GM23338 (cell line): Measurements from ENCODE around the gene MPZL1. TPM values are rescaled to one million over a fixed set of nuclear protein-coding genes. Genes with fewer than 3 reads are reported as not detected.

ENCODE experiments used
- ATAC-seq: fragments of 200-7000 bp; cut with Tn5 transposase; 3 replicates; pipeline ENCODE4 v1.9.1; 2020
- DNase-seq: peaks from one replicate; pipeline ENCODE4 v3.0.0-alpha.2; 2015; ENCODE audit warnings: low spot score
- H2AFZ ChIP-seq: fragments of 200-600 bp; sonication (generic); 2 replicates; pipeline ENCODE4 v1.8.0; 2016; ENCODE audit warnings: antibody characterized with exemption, mild to moderate bottlenecking, moderate library complexity
- H3F3A ChIP-seq: fragments of 200-600 bp; sonication (generic); replicated peaks from 2 replicates; pipeline ENCODE4 v1.8.0; 2017; ENCODE audit warnings: antibody characterized with exemption, mixed run types, low read depth
- H3K27ac ChIP-seq: fragments of 200-600 bp; sonication (generic); 2 replicates; pipeline ENCODE4 v1.6.1; 2016; ENCODE audit warnings: low read depth
- H3K27me3 ChIP-seq: fragments of 200-600 bp; sonication (generic); 2 replicates; pipeline ENCODE4 v1.8.0; 2016; ENCODE audit warnings: mild to moderate bottlenecking, mixed run types, moderate library complexity; ENCODE audit not compliant: insufficient read depth
- H3K36me3 ChIP-seq: fragments of 200-600 bp; sonication (generic); 2 replicates; pipeline ENCODE4 v1.8.0; 2016; ENCODE audit warnings: mild to moderate bottlenecking; ENCODE audit not compliant: insufficient read depth
- H3K4me1 ChIP-seq: fragments of 200-600 bp; sonication (generic); 2 replicates; pipeline ENCODE4 v1.8.0; 2016; ENCODE audit warnings: mild to moderate bottlenecking, moderate library complexity; ENCODE audit not compliant: insufficient read depth
- H3K4me2 ChIP-seq: fragments of 200-600 bp; sonication (generic); 2 replicates; pipeline ENCODE4 v1.7.1; 2017; ENCODE audit warnings: mixed run types
- H3K4me3 ChIP-seq: fragments of 200-600 bp; sonication (generic); 2 replicates; pipeline ENCODE4 v1.6.1; 2016; ENCODE audit warnings: mixed run types
- H3K79me2 ChIP-seq: fragments of 200-600 bp; sonication (generic); replicated peaks from 2 replicates; pipeline ENCODE4 v1.8.0; 2017; ENCODE audit warnings: mild to moderate bottlenecking; ENCODE audit not compliant: insufficient read depth
- H3K9me2 ChIP-seq: fragments of 200-600 bp; sonication (generic); 2 replicates; pipeline ENCODE4 v1.8.0; 2017; ENCODE audit not compliant: insufficient read depth
- H4K20me1 ChIP-seq: fragments of 200-600 bp; sonication (generic); replicated peaks from 2 replicates; pipeline ENCODE4 v1.8.0; 2017; ENCODE audit warnings: mild to moderate bottlenecking; ENCODE audit not compliant: insufficient read depth
- H3K27ac Mint-ChIP-seq: 2 replicates; pipeline ENCODE4 v1.8.0; 2020; ENCODE audit warnings: inconsistent platforms, mild to moderate bottlenecking, moderate library complexity, mixed read lengths
- H3K27me3 Mint-ChIP-seq: 3 replicates; pipeline ENCODE4 v1.8.0; 2022; ENCODE audit warnings: low read depth, mild to moderate bottlenecking, moderate library complexity, mixed read lengths, inconsistent platforms; ENCODE audit not compliant: insufficient read depth, poor library complexity
- H3K36me3 Mint-ChIP-seq: 3 replicates; pipeline ENCODE4 v1.8.0; 2021; ENCODE audit warnings: low read depth, mild to moderate bottlenecking, inconsistent platforms, moderate library complexity, mixed read lengths
- H3K4me1 Mint-ChIP-seq: 3 replicates; pipeline ENCODE4 v1.8.0; 2020; ENCODE audit warnings: mild to moderate bottlenecking, inconsistent platforms, mixed read lengths
- H3K4me3 Mint-ChIP-seq: 3 replicates; pipeline ENCODE4 v1.8.0; 2021; ENCODE audit warnings: moderate library complexity, mild to moderate bottlenecking, inconsistent platforms, mixed read lengths
- H3K9me3 Mint-ChIP-seq: 3 replicates; pipeline ENCODE4 v1.8.0; 2020; ENCODE audit warnings: moderate library complexity, mild to moderate bottlenecking, inconsistent platforms, mixed read lengths
- CREB1 ChIP-seq: fragments of 250-450 bp; sonication (Bioruptor Pico); IDR thresholded peaks from 2 replicates; pipeline ENCODE4 v1.5.0; 2020; ENCODE audit warnings: low read depth, mild to moderate bottlenecking, moderate library complexity
- CTCF ChIP-seq, 2 experiments: fragments of 200-600 bp in 1 of 2; sonication (generic) in 1 of 2; conservative IDR thresholded peaks; 2 replicates each; pipeline versions ENCODE4 v1.5.1 to v1.6.1; 2016 to 2017; ENCODE audit warnings: antibody characterized with exemption in 2 of 2, low read depth in 2 of 2, mild to moderate bottlenecking in 2 of 2, moderate library complexity in 1 of 2
- ETS1 ChIP-seq: IDR thresholded peaks from 2 replicates; pipeline ENCODE4 v1.6.1; 2016; ENCODE audit warnings: antibody characterized with exemption
- EZH2 ChIP-seq: fragments of 200-600 bp; sonication (generic); IDR thresholded peaks from one replicate; pipeline ENCODE4 v1.8.0; 2017; ENCODE audit warnings: antibody characterized with exemption, mild to moderate bottlenecking, low read depth; ENCODE audit not compliant: unreplicated experiment
- EZH2phosphoT487 ChIP-seq: fragments of 200-600 bp; sonication (generic); IDR thresholded peaks from one replicate; pipeline ENCODE4 v1.8.1; 2018; ENCODE audit warnings: antibody characterized with exemption; ENCODE audit not compliant: unreplicated experiment
- JUNB ChIP-seq: IDR thresholded peaks from one replicate; pipeline ENCODE4 v1.6.1; 2016; ENCODE audit warnings: antibody characterized with exemption; ENCODE audit not compliant: unreplicated experiment
- NANOG ChIP-seq: IDR thresholded peaks from 2 replicates; pipeline ENCODE4 v1.6.1; 2016; ENCODE audit warnings: antibody characterized with exemption, borderline replicate concordance
- POLR2AphosphoS5 ChIP-seq: IDR thresholded peaks from 2 replicates; pipeline ENCODE4 v1.6.1; 2016; ENCODE audit warnings: antibody characterized with exemption, low read depth
- REST ChIP-seq: IDR thresholded peaks from one replicate; pipeline ENCODE4 v1.6.1; 2018; ENCODE audit warnings: antibody characterized with exemption; ENCODE audit not compliant: unreplicated experiment
- STAT1 ChIP-seq: IDR thresholded peaks from one replicate; pipeline ENCODE4 v1.6.1; 2016; ENCODE audit warnings: antibody characterized with exemption; ENCODE audit not compliant: unreplicated experiment
- ZNF114 ChIP-seq: fragments of 250-450 bp; sonication (Bioruptor Pico); IDR thresholded peaks from 2 replicates; pipeline ENCODE4 v1.5.0; 2020; ENCODE audit warnings: mild to moderate bottlenecking, moderate library complexity
- ZNF331 ChIP-seq: fragments of 250-450 bp; sonication (Bioruptor Pico); IDR thresholded peaks from 2 replicates; pipeline ENCODE4 v1.5.0; 2020; ENCODE audit warnings: low read depth, mild to moderate bottlenecking, moderate library complexity
- polyA plus RNA-seq: library from polyadenylated mRNA; unstranded; fragments of >200 nt; fragmentation: Nextera tagmentation; extraction: Ambion mirVana; gene quantifications from 2 replicates; pipeline ENCODE4 v1.2.1, GENCODE V29; 2016
- total RNA-seq: library from RNA; depleted of rRNA; stranded (reverse); fragments of >200 nt; shearing (Covaris generic); gene quantifications from 2 replicates; pipeline ENCODE4 v1.2.3, GENCODE V29; 2014

The MPZL1 gene
- total and polyA plus RNA-seq, 2 experiments from 2014 or later, result 35.1 to 85.1 TPM

- no peak for TF ChIP-seq REST
- no peak for TF ChIP-seq STAT1
- no peak for TF ChIP-seq CREB1
Observed at GRCh38 chr1:167716000-167716271, 5.8 kb upstream of the MPZL1 start (continued).

GRCh38 chr1:167717351-167717750, 4.4 kb upstream of the MPZL1 start:
- Histone ChIP-seq H3K79me2 (peaks cover 2% of the 10 kb centered on the region; the same call in 1 of the 2 replicates), H3K4me2 (no peak overlapping the region), H3K27ac (no peak overlapping the region), H3K9me2 (no peaks in the 10 kb centered on the region), H2AFZ (peak overlapping the region; percentile 85; the same call in 1 of the 2 replicates), H4K20me1 (no peaks in the 10 kb centered on the region), H3K4me3 (no peak overlapping the region), H3F3A (peaks cover 7% of the 10 kb centered on the region; the same call in 1 of the 2 replicates), H3K27me3 (peaks cover 20% of the 10 kb centered on the region), H3K4me1 (peaks cover 24% of the 10 kb centered on the region), H3K36me3 (no peaks in the 10 kb centered on the region)
- no peak for ATAC-seq
- Mint-ChIP-seq H3K4me1 (peaks cover 25% of the 10 kb centered on the region), H3K9me3 (peaks cover 9% of the 10 kb centered on the region), H3K4me3 (peak overlapping the region; percentile 94; the same call in 1 of the 3 replicates), H3K27ac (no peak overlapping the region), H3K36me3 (peaks cover 8% of the 10 kb centered on the region), H3K27me3 (peaks cover 33% of the 10 kb centered on the region)
- DNase-seq, result no peak
- TF ChIP-seq EZH2phosphoT487, result no peak

- peaks cover 8% of the 10 kb centered on the region for H3K36me3 Mint-ChIP-seq
- H3K27ac Mint-ChIP-seq, result no peak overlapping the region
- Histone ChIP-seq H3K9me2 (no peaks in the 10 kb centered on the region), H2AFZ (peak overlapping the region; percentile 84; the same call in 1 of the 2 replicates), H3K4me2 (peak overlapping the region; percentile 80), H3K4me3 (peak overlapping the region; percentile 33; the same call in 1 of the 2 replicates), H3K27ac (peak overlapping the region; percentile 67), H3F3A (peaks cover 3% of the 10 kb centered on the region; the same call in 1 of the 2 replicates), H3K4me1 (peaks cover 39% of the 10 kb centered on the region), H3K27me3 (0 out of 2 replicates have a peak, but pooled peaks cover 4% of the 10 kb centered on the region), H3K79me2 (peaks cover 19% of the 10 kb centered on the region), H3K36me3 (no peaks in the 10 kb centered on the region), H4K20me1 (peaks cover 9% of the 10 kb centered on the region)
- no peak for ATAC-seq
- DNase-seq, result peak; percentile 55
- peaks cover 34% of the 10 kb centered on the region for H3K4me1 Mint-ChIP-seq
- peaks cover 18% of the 10 kb centered on the region for H3K27me3 Mint-ChIP-seq
- H3K9me3 Mint-ChIP-seq, result peaks cover 9% of the 10 kb centered on the region
- peak overlapping the region; percentile 0; the same call in 1 of the 3 replicates for H3K4me3 Mint-ChIP-seq
- no peak for TF ChIP-seq EZH2phosphoT487
- no peak for TF ChIP-seq ETS1
- TF ChIP-seq REST, result no peak
- TF ChIP-seq POLR2AphosphoS5, result no peak
- no peak for TF ChIP-seq CREB1
- TF ChIP-seq STAT1, result no peak
- no peak for TF ChIP-seq EZH2
- no peak for TF ChIP-seq ZNF331 (CRISPR knock-in tag)
- TF ChIP-seq JUNB, result no peak
- TF ChIP-seq NANOG, result no peak
- TF ChIP-seq ZNF114, result no peak
- TF ChIP-seq CTCF (conservative IDR thresholded peaks at IDR 0.05; ENCODE audit: low read depth in 2 of 2), result no peak
Observed at GRCh38 chr1:167718914-167719691, 2.7 kb upstream of the MPZL1 start.
